ENCODE data around the gene TRIM39.
"Not testable (repeated sequence)": the region's sequence is repeated elsewhere in the genome, so short reads cannot be mapped to it uniquely, and the experiment has no call there.

The TRIM39 gene

GRCh38 chr6:30326526-30327231 is at the start of gene TRIM39:
TRIM39 (plus strand) TSS chr6:30326927; CDS start chr6:30329318, 2,391 bp downstream.
- in situ Hi-C loops (cut with HindIII; ENCODE audit: low sequenced_read_pairs) = loop anchor here (5.0 kb wide), 1 partner anchor 59 kb away; no protein-coding TSS in a partner anchor

- in situ Hi-C loops (cut with HindIII; ENCODE audit: low sequenced_read_pairs) = not testable (repeated sequence)
Observed at GRCh38 chr6:30280988-30281387, 45.7 kb upstream of the TRIM39 start.

DNA sequence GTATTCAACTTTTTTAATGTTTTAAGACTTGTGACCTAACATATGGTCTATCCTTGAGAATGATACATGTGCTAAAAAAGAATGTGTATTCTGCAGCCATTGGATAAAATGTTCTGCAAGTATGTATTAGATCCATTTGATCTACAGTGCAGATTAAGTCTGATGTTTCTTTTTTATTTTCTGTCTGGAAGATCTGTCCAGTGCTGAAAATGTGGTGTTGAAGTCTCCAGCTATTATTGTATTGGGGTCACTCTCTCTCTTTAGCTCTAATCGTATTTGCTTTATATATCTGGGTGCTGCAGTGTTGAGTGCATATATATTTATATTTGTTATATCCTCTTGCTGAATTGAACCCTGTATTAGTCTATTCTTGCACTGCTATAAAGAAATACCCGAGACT is 44.2 kb upstream of the TRIM39 start:
- in situ Hi-C loops (cut with HindIII; ENCODE audit: low sequenced_read_pairs) = no loop called here

GRCh38 chr6:30283761-30284160 is 43.0 kb upstream of the TRIM39 start:
- in situ Hi-C loops (cut with HindIII; ENCODE audit: low sequenced_read_pairs) = no loop called here

GRCh38 chr6:30287139-30287538 is 39.6 kb upstream of the TRIM39 start:
- in situ Hi-C loops (cut with HindIII; ENCODE audit: low sequenced_read_pairs) = no loop called here

DNA sequence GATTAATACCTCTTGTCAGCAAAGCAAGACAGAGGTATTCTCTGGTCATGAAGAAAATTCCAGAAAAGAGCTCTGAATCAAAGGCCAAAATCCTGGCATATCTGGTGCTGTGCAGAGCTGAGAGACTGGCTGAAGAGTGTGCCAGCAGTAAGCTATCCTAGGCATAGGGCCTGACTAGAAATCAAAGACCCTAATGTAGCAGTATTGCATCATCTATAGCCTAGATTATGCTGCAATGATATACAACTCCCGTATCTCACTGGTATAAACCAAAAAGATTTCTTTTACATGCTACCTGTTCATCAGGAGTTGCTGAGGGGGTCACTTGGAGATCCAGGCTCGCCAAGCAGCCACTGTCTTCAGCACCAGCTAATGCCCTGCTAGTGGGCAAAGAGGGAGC is 30.9 kb upstream of the TRIM39 start:
- in situ Hi-C loops (cut with HindIII; ENCODE audit: low sequenced_read_pairs) = no loop called here

DNA sequence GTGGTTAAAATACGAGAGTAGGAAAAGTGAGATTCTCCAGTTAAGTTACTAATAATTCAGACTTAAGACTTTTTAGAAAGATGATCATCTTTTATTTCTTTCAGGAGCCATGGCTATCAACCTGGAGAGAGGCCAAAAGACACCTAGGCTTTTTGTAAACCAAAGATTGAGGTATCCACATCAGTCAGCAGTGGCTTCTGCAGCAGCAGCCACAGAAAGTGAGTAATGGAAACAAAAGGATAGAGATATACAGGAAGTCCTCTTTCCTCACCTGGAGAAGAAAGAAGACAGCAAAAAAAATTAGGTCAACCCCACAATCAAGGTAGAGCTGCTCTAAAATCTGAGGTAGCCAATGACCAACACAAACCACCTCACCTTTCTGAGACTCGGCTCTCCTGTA is 22.7 kb upstream of the TRIM39 start:
- in situ Hi-C loops (cut with HindIII; ENCODE audit: low sequenced_read_pairs) = no loop called here

DNA sequence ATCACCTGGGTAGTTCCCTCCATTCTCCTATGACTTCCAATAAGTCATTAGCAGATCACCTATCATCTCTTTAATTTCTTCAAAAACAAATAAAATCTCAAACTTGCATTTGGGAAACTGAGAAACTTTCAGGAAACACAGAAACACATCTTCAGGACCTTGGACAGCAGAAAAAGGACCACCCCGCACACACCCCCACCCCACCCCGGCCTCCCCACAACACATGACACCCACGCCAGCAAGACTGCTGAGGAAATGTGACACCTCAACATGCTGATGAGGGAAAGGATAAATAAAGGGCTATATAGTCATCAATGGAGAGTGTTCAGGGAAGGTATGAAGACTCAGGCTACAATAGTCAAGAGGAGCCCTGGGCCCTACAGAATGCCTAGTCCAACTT is 15.6 kb upstream of the TRIM39 start:
- in situ Hi-C loops (cut with HindIII; ENCODE audit: low sequenced_read_pairs) = loop anchor here (10.0 kb wide), 1 partner anchor 64 kb away; no protein-coding TSS in a partner anchor

DNA sequence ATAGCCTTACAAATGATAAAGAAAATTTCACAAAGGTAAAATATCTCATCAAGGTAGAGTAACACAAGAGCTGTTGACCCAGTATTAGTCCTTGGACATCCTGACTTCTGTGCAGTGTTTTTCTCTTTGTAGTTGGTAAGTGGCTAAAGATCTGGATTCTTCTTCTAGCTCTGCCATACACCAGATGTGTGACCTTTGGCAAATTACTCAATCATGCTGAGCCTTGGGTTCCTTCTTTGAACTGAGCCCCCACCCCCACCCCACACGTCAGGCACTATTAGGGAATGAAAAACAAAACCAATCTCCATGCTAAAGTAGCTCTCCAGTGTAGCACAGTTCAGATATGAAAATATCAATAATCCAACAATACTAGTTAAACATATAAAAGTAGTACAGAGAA is 15.1 kb upstream of the TRIM39 start:
- in situ Hi-C loops (cut with HindIII; ENCODE audit: low sequenced_read_pairs) = loop anchor here (10.0 kb wide), 1 partner anchor 63 kb away; no protein-coding TSS in a partner anchor

DNA sequence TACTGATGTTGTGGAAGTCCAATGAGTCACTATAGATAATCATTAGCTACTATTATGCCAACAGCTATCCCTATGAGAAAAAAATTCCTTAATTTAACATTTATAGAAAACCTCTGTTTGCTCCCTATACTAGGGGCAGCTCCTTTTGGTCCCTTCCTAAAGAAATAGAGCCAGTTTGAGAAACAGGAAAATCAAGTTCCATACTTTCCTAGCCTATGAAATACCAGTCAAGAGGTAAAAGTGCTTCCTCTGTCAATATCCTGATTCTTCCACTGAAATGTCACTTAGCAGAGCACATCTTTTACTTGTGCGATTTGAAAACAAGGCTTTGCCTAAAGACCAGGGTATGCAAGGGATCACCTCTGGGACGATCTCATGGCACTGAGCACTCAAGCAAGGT is 14.5 kb upstream of the TRIM39 start:
- in situ Hi-C loops (cut with HindIII; ENCODE audit: low sequenced_read_pairs) = loop anchor here (10.0 kb wide), 1 partner anchor 63 kb away; no protein-coding TSS in a partner anchor

DNA sequence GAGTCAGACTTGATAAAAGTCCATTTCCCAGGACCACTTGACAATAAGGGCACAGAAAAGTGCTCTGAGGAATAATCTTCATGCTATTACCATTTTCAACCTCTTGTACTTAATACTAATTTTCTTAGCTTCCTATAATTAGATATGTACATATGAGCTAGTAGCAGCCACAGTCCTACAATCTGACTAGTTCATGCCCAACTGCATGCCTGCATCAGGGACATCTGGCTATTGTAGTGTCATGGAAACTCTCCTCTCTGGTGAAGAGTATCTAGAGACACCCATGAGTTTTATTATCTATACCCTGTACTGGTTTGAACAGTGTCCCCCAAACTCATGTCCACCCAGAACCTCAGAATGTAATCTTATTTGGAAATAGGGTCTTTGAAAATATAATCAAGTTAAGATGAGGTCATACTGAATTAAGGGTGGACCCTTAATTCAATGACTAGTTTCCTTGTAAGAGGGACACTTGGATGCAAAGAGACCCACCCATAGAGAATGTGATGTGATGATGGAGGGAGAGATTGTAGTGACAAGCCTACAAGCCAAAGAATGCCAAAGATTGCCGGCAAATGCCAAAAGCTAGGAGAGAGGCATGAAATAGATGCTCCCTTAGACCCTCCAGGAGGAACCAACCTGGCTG is 13.9 kb upstream of the TRIM39 start:
- in situ Hi-C loops (cut with HindIII; ENCODE audit: low sequenced_read_pairs) = loop anchor here (10.0 kb wide), 1 partner anchor 62 kb away; no protein-coding TSS in a partner anchor

DNA sequence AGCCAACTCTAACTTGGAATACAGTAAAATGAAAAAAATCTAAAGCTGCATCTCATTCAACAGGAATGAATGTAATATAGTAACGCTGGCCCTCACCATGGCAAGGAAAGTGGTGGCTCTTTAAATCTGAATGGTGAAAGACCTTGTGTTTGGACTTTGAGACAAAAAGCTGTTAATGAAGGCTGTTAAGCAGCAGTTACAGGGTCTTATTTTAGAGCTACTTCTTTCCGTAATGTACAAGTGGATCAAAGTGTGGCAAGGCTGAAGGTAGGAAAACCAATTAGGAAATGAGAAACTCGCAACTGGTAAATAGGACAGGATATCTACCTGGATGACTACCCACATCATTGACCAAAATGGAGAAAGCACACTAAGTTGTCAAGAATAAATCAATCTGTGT is 11.6 kb upstream of the TRIM39 start:
- in situ Hi-C loops (cut with HindIII; ENCODE audit: low sequenced_read_pairs) = loop anchor here (10.0 kb wide), 1 partner anchor 60 kb away; no protein-coding TSS in a partner anchor

- in situ Hi-C loops (cut with HindIII; ENCODE audit: low sequenced_read_pairs) = loop anchor here (10.0 kb wide), 1 partner anchor 57 kb away; no protein-coding TSS in a partner anchor
Observed at GRCh38 chr6:30317913-30318589, 8.7 kb upstream of the TRIM39 start.

GRCh38 chr6:30319146-30319835 is 7.4 kb upstream of the TRIM39 start:
- in situ Hi-C loops (cut with HindIII; ENCODE audit: low sequenced_read_pairs) = loop anchor here (10.0 kb wide), 1 partner anchor 56 kb away; no protein-coding TSS in a partner anchor

- in situ Hi-C loops (cut with HindIII; ENCODE audit: low sequenced_read_pairs) = no loop called here
Observed at GRCh38 chr6:30321692-30322388, 4.9 kb upstream of the TRIM39 start.

DNA sequence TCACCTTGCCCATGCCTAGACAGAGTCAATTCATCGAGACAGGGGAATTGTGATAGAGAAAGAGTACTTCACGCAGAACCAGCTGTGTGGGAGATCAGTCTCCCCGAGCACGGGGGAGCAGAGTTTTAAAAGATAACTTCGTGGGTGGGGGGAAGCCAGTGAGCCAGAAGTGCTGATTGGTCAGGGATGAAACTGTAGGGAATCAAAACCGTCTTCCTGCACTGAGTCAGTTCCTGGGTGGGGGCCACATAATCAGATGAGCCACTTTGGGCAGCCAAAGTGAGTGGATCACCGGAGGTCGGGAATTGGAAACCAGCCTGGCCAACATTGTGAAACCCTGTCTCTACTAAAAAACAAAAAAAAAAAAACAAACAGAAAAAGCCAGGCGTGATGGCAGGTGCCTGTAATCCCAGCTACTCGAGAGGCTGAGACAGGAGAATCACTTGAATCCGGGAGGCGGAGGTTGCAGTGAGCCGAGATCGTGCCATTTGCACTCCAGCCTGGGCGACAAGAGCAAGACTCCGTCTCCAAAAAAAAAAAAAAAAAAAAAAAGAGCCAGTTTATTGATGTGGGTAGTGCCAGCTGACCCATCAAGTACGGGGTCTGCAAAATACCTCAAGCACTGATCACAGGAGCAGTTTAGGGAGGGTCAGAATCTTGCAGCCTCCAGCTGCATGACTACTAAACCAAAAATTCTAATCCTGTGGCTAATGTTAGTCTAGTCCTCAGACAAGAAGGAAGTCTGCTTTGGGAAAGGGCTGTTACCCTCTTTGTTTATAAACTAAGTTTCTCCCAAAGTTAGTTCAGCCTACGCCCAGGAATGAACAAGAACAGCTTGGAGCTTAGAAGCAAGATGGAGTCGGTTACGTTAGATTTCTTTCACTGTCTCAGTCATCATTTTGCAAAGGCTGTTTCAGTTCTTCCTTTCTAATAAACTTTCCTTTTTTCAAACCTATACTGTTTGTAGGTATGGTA is 3.9 kb upstream of the TRIM39 start:
- in situ Hi-C loops (cut with HindIII; ENCODE audit: low sequenced_read_pairs) = no loop called here

- in situ Hi-C loops (cut with HindIII; ENCODE audit: low sequenced_read_pairs) = no loop called here
Observed at GRCh38 chr6:30323806-30324205, 2.9 kb upstream of the TRIM39 start.

DNA sequence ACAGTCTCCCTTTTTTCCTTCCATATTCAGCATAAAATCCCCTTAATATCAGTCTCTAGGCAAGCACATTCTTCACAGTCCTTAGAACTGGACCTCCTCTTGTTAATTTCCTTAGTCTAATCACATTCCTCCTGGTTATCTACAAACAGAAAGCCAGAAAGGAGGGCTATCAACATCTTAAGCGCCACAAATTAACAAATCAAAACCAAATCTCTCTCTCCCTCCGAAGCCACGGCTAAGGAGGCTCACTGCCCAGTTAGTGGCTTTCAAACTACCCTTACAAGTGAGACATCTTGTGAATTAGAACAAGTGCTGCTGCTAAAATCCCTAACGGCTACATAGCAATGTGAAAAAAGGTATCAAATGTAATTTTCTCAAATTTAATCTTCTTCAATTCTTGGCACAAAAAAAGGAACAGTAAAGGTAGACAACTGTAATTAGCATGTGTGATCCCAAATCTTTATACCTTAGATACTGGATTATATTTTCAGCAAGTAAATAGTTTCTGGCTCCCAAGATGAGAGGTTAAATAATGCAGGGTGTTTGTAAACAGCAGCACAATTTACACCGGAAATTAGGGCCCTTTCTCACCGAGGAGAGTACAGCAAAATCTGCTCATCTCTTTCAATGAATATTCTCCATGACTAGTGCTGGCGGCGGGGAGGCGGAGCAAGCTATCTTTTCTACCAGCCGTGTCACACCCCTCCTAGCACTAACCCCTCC is 1.4 kb upstream of the TRIM39 start:
- in situ Hi-C loops (cut with HindIII; ENCODE audit: low sequenced_read_pairs) = loop anchor here (5.0 kb wide), 1 partner anchor 58 kb away; no protein-coding TSS in a partner anchor
